HEK293 (cell line): ENCODE results near the gene ZFHX3.

Experiments
- CTCF ChIP-seq: fragments of 450-650 bp; formaldehyde crosslinking; IDR thresholded peaks from 2 replicates; pipeline ENCODE4 v1.5.1; 2016; ENCODE audit warnings: missing biosample characterization, missing genetic modification characterization
- REPIN1 ChIP-seq: fragments of 450-650 bp; formaldehyde crosslinking; IDR thresholded peaks from 2 replicates; pipeline ENCODE4 v1.5.1; 2017; ENCODE audit warnings: missing biosample characterization, missing genetic modification characterization, low read depth
- REST ChIP-seq: fragments of 450-650 bp; formaldehyde crosslinking; IDR thresholded peaks from 2 replicates; pipeline ENCODE4 v1.5.1; 2016; ENCODE audit warnings: missing biosample characterization, missing genetic modification characterization
- TCF7L2 ChIP-seq: IDR thresholded peaks from 2 replicates; pipeline ENCODE4 v1.6.1; 2011; ENCODE audit warnings: low read depth, mild to moderate bottlenecking, inconsistent platforms, low read length, moderate library complexity, borderline replicate concordance
- ZBTB21 ChIP-seq: fragments of 450-650 bp; formaldehyde crosslinking; IDR thresholded peaks from 2 replicates; pipeline ENCODE4 v1.5.1; 2017; ENCODE audit warnings: missing biosample characterization, missing genetic modification characterization
- ZBTB49 ChIP-seq: fragments of 450-650 bp; formaldehyde crosslinking; IDR thresholded peaks from 2 replicates; pipeline ENCODE4 v1.5.1; 2016; ENCODE audit warnings: missing biosample characterization, missing genetic modification characterization, low read depth
- ZNF121 ChIP-seq: fragments of 450-650 bp; formaldehyde crosslinking; IDR thresholded peaks from 2 replicates; pipeline ENCODE4 v1.5.1; 2016; ENCODE audit warnings: missing biosample characterization, missing genetic modification characterization
- ZNF350 ChIP-seq: fragments of 450-650 bp; formaldehyde crosslinking; IDR thresholded peaks from 2 replicates; pipeline ENCODE4 v1.5.0; 2017; ENCODE audit warnings: missing biosample characterization, mild to moderate bottlenecking, missing genetic modification characterization
- ZNF621 ChIP-seq: fragments of 450-650 bp; formaldehyde crosslinking; IDR thresholded peaks from 2 replicates; pipeline ENCODE4 v1.5.1; 2017; ENCODE audit warnings: missing biosample characterization, missing genetic modification characterization
- ZNF670 ChIP-seq: fragments of 450-650 bp; formaldehyde crosslinking; IDR thresholded peaks from 2 replicates; pipeline ENCODE4 v1.5.1; 2016; ENCODE audit warnings: missing biosample characterization, missing genetic modification characterization, low read depth
- ZNF776 ChIP-seq: fragments of 450-650 bp; formaldehyde crosslinking; IDR thresholded peaks from 2 replicates; pipeline ENCODE4 v1.5.0; 2017; ENCODE audit warnings: missing biosample characterization, missing genetic modification characterization, borderline replicate concordance
- ZNF785 ChIP-seq: fragments of 450-650 bp; formaldehyde crosslinking; IDR thresholded peaks from 2 replicates; pipeline ENCODE4 v1.5.1; 2016; ENCODE audit warnings: missing biosample characterization, missing genetic modification characterization
- ZSCAN30 ChIP-seq: fragments of 450-650 bp; IDR thresholded peaks from 2 replicates; pipeline ENCODE4 v1.5.1; 2018; ENCODE audit warnings: missing biosample characterization, mild to moderate bottlenecking, missing genetic modification characterization, moderate library complexity

GRCh38 chr16:73089420-73089819 is 41.5 kb upstream of the ZFHX3 start:
- no peak for TF ChIP-seq CTCF
- no peak for TF ChIP-seq ZNF776 (tag by site-specific recombination)
- no peak for TF ChIP-seq ZBTB49
- TF ChIP-seq ZNF121 (tag by site-specific recombination) = no peak
- TF ChIP-seq ZSCAN30 (tag by site-specific recombination) = no peak
- no peak for TF ChIP-seq ZNF670
- TF ChIP-seq ZNF621 (tag by site-specific recombination) = no peak
- no peak for TF ChIP-seq REST (tag by site-specific recombination)
- TF ChIP-seq TCF7L2 = no peak
- no peak for TF ChIP-seq ZNF350 (tag by site-specific recombination)
- TF ChIP-seq REPIN1 = no peak
- no peak for TF ChIP-seq ZNF785 (tag by site-specific recombination)
- no peak for TF ChIP-seq ZBTB21
